HG02678 (cell line): ENCODE data around the gene VWA1.
A peak's percentile ranks its signal among the peaks of the same experiment; 100 is the strongest.
"Not testable (repeated sequence)": the region's sequence is repeated elsewhere in the genome, so short reads cannot be mapped to it uniquely, and the experiment has no call there.

Source experiments
- ATAC-seq: cut with Tn5 transposase; IDR thresholded peaks from one replicate; pipeline ENCODE4 v1.9.1; 2021; ENCODE audit warnings: mild to moderate bottlenecking, moderate library complexity; ENCODE audit not compliant: unreplicated experiment

VWA1 gene

GRCh38 chr1:1402901-1403392, 32.5 kb upstream of the VWA1 start:
- ATAC-seq, result not testable (repeated sequence)

- ATAC-seq, result no peak
Observed at GRCh38 chr1:1403653-1404052, 31.8 kb upstream of the VWA1 start.

- no peak for ATAC-seq
Observed at GRCh38 chr1:1406101-1406820, 29.2 kb upstream of the VWA1 start.

- peak; percentile 92 for ATAC-seq
Observed at GRCh38 chr1:1406821-1407635, 28.5 kb upstream of the VWA1 start, which contains the start of gene MRPL20. MRPL20 (minus strand) TSS chr1:1407293; CDS start chr1:1407217, 76 bp downstream.

- peak; percentile 16 for ATAC-seq
Observed at GRCh38 chr1:1407636-1408318, 27.7 kb upstream of the VWA1 start.

GRCh38 chr1:1410238-1410637, 25.3 kb upstream of the VWA1 start:
- ATAC-seq, result not testable (repeated sequence)

- no peak for ATAC-seq
Observed at GRCh38 chr1:1411626-1412025, 23.9 kb upstream of the VWA1 start.

- not testable (repeated sequence) for ATAC-seq
Observed at GRCh38 chr1:1412311-1412902, 23.1 kb upstream of the VWA1 start.

GRCh38 chr1:1415751-1416150, 19.7 kb upstream of the VWA1 start:
- no peak for ATAC-seq

GRCh38 chr1:1417396-1417795, 18.1 kb upstream of the VWA1 start:
- ATAC-seq, result not testable (repeated sequence)

- not testable (repeated sequence) for ATAC-seq
Observed at GRCh38 chr1:1417825-1418463, 17.5 kb upstream of the VWA1 start.

GRCh38 chr1:1418464-1419362, 16.8 kb upstream of the VWA1 start:
- ATAC-seq, result no peak

GRCh38 chr1:1419363-1419812, 16.1 kb upstream of the VWA1 start:
- ATAC-seq, result no peak

- ATAC-seq, result no peak
Observed at GRCh38 chr1:1419813-1420653, 15.5 kb upstream of the VWA1 start.

- ATAC-seq, result no peak
Observed at GRCh38 chr1:1420654-1421141, 14.8 kb upstream of the VWA1 start.

GRCh38 chr1:1421147-1421906, 14.2 kb upstream of the VWA1 start, which contains the start of gene ANKRD65:
ANKRD65 (minus strand) TSS chr1:1421276; CDS start chr1:1421005, 271 bp downstream.
- ATAC-seq, result no peak

GRCh38 chr1:1421907-1422464, 13.5 kb upstream of the VWA1 start:
- no peak for ATAC-seq
